GM20431 (cell line): ENCODE data around the gene FRMD5.

Source experiments
- in situ Hi-C: fragments of 300-500 bp; cut with MseI, MboI; formaldehyde crosslinking; loops from one replicate; pipeline ENCODE4 v1.15.0; 2020; ENCODE audit warnings: low sequenced_read_pairs; ENCODE audit not compliant: unreplicated experiment

The FRMD5 gene

DNA sequence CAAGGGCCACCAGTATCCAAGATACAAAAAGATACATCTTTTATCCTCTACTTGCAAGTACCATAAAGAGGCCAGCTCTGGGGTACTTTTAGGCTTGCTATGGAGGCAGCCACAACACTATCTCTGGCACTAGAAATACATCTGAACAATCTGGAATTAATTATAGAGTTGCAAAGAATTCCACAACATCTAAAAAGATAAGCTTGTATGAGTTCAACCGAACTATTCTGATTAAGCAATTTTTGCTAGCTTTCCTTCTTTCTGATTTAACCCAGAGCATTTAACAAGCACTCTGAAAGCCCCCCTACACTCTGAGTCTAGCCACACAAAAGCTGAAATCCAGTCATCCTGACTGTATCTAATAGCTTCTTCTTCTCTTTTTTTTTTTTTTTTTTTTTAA is 95.4 kb downstream of the FRMD5 start:
- in situ Hi-C loops, result no loop called here

DNA sequence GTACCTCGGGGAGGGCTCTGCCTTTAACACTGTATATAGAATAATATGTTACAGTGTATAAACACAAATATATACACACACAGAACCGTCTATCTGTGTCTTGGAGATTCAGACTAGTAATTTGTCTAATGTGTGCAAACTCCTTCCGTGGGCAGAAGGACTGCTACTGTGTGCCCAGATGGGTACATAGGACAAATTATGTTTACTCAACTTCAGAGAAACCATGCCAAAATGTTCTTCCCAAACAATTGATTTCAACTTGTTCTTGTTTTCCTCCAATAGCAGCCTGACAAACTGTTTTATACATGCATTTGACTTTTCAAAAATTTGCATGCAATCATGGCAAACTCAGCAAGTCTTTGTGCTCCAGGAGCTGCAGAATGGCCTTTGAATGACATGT is 97.5 kb downstream of the FRMD5 start:
- in situ Hi-C loops, result no loop called here

DNA sequence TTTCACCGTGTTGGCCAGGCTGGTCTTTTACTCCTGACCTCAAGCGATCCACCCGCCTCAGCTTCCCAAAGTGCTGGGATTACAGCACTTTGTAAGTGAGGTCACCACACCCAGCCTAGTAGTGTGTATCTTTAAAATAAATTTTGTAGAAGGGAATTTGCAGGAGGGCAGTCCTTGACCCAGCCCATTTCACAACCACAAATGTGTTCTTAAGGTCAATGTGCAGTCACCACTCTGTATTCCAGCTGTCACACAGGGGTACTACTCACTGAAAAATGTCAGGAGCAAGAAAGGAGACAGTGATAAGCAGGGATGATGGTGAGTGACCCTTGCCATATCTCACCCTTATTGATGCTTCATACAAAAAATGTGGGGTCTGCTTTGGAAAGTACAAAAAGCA is 98.5 kb downstream of the FRMD5 start:
- in situ Hi-C loops, result no loop called here

DNA sequence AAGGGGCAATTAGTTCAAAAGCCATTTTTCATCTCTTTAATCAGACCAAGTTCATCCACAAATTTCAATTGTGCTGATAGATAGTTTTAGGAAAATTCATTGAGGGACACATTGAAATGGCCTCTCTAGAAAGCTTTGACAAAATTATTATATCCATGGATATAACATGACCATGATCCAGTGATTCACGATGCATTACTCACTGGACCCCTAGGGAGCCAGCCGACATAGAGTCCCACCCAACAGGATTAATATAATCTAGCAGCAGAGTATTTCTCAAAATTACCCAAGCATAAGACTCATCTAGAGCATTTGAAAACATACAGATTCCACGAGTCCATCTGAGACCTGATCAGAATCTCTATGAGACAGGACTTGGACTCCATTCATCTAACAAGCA is 100.3 kb downstream of the FRMD5 start:
- in situ Hi-C loops, result no loop called here

GRCh38 chr15:44093836-44094235 is 101.2 kb downstream of the FRMD5 start:
- in situ Hi-C loops, result no loop called here

DNA sequence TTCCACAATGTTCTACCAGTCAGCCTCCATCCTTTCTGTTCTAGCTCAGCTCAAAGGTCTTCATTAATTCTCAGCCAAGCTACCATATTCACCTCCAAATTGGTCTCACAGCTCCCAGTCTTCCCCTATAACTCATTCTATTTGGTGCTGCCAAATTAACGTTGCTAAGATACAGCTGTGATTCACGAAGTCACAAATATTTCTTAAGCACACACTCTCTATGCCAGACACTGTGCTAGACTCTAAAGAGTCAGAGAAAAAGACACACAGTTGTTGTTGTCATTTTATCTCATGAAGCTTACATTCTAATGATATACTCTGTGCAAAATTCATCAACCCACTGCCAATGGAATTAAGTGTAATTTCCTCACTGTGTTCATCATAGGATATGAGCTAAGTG is 102.8 kb downstream of the FRMD5 start:
- in situ Hi-C loops, result no loop called here

DNA sequence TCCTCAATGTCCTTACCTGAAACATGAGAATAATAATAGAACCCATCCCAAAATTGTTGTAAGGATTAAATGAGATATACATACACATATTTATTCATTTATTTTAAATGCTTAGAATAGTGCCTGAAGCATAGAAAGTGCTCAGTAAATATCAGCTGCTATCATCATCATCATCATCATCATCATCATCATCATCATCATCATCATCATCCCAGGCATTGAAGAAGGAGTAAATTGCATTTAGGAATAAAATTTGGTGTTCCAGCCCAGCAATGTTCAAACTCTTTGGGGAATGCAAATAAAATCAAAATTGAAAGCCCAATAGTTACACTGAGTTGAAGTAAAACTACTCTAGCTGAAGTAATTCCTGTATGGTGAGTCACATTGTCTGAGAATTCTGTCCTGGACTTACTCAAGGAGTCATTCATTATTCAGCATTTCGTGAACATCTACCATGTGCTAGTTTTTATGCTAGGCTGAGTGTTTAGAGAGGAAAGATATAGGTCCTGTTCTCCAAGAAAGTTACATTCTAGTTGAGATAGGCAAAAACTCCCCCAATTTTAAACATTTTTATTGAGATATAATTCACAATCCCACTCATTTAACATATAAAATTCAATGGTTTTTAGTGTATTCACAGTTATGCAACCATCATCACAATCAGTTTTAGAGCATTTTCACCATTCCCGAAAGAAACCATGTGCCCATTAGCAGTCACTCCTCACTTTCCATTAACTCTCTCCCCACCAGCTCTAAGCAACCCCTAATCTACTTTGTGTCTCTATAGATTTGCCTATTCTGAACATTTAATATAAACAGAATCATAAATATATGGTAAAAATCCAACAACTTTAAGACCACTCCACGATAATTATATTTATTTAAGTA is 107.2 kb downstream of the FRMD5 start:
- in situ Hi-C loops, result no loop called here

- in situ Hi-C loops, result no loop called here
Observed at GRCh38 chr15:44084770-44085169, 110.3 kb downstream of the FRMD5 start.

GRCh38 chr15:44084171-44084570 is 110.9 kb downstream of the FRMD5 start:
- in situ Hi-C loops, result no loop called here

GRCh38 chr15:44082558-44083157 is 112.4 kb downstream of the FRMD5 start:
- in situ Hi-C loops, result no loop called here

DNA sequence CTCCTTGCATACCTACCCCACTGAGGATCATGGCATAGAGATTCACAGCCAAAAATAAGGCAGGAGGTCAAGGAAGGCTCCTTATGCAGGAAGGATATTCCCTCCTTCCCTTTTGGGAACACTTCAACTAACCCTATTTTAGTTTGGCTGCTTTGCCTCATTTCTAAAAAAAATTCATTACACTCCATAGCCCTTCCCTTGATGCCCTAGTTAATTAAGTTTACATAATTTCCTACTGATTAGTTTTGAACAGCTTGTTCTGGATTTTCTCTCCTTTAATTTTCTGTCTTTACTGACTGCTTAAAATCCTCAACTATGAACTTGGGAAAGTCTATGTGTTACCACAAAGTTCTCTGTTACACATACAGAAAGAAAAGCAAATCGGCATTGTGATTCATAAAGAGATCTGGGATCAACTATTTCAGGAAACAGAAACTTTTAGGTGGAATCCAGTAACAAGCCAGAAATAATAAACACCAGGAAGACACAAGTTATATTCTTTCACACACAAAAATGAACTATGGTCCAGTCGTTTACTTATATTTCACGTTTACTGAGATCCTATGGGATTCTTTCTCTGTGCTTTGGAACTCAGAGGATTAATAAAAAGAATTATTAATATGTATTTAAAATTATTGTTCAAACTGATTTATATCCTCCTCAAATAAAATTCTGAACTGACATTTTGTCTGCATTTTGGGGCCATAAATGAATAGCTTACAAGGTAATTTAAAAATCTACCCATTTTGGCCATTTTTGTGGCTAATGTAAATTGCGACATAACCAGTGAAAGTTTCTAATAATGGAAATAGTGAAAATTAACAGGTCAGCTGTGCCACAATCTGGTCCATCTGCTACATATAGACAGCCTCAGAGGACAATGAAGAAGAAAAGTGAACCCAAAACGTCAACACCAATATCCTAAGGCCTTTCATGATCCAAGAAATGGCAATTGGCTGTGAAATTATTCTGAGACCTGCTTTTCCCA is 113.8 kb downstream of the FRMD5 start:
- in situ Hi-C loops, result no loop called here

DNA sequence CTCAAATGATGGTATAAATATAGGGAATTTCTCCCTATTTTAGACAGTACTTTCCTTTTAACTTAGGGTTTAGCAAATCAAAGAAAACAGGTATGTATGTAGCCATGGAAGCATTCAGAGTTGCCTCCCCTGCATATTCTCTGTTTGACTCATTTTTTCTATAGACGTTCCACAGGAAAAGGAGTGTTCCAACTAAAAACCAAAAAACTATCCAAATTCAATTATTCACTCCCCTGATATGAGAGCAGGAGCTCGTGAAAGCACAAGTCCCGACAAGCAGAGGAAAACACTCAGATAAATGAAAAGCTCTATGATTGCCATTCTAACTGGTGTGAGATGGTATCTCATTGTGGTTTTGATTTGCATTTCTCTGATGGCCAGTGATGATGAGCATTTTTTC is 119.5 kb downstream of the FRMD5 start:
- in situ Hi-C loops, result no loop called here

GRCh38 chr15:44069489-44069888 is 125.6 kb downstream of the FRMD5 start:
- in situ Hi-C loops, result loop anchor here (10.0 kb wide), 1 partner anchor 165 kb away; no protein-coding TSS in a partner anchor

DNA sequence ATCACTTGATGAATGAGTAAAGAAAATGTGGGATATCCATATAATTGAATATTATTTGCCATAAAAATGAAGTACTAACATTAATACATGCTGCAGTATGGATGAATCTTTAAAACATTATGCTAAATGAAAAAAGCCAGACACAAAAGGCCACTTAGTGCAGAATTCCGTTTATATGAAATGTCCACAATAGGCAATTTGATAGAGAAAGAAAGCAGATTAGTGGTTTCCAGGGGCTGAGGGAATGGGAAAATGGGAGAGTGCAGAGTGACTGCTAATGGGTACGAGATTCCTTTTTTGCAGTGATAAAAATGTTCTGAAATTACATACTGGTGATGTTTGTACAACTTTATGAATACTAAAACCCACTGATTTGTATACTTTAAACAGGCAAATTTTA is 126.7 kb downstream of the FRMD5 start:
- in situ Hi-C loops, result loop anchor here (10.0 kb wide), 1 partner anchor 164 kb away; no protein-coding TSS in a partner anchor

GRCh38 chr15:44066211-44066827 is 128.8 kb downstream of the FRMD5 start:
- in situ Hi-C loops, result loop anchor here (10.0 kb wide), 1 partner anchor 162 kb away; no protein-coding TSS in a partner anchor

GRCh38 chr15:44064706-44065105 is 130.4 kb downstream of the FRMD5 start:
- in situ Hi-C loops, result loop anchor here (10.0 kb wide), 1 partner anchor 160 kb away; no protein-coding TSS in a partner anchor

GRCh38 chr15:44058126-44058525 is 136.9 kb downstream of the FRMD5 start:
- in situ Hi-C loops, result no loop called here

- in situ Hi-C loops, result no loop called here
Observed at GRCh38 chr15:44045661-44046060, 149.4 kb downstream of the FRMD5 start.

DNA sequence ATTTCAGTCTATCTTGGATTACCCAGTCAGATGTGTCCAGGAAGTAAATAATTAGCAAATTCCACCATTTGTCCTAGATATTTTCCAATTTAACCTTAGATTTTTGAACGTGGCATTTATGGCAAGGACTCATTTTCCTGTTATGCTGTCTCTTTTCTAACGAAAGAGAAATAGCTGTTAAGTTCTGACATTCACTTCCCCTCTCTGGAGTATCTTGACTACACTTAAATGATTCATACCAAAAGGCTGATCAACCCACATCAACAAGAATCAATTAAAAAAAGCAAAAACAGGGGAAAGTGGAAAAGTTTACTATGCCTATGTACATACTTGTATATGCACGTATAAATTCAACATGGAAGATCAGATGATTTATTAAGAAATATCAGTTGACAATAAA is 149.9 kb downstream of the FRMD5 start:
- in situ Hi-C loops, result no loop called here

GRCh38 chr15:44038755-44039191 is 156.3 kb downstream of the FRMD5 start:
- in situ Hi-C loops, result no loop called here
